KMS-11 (cell line): ENCODE measurements around the gene CELF4.

Experiments
- H2AFZ ChIP-seq: fragments of 200-600 bp; sonication (generic); 2 replicates; pipeline ENCODE4 v1.6.1; 2016; ENCODE audit warnings: antibody characterized with exemption, mixed run types, low read depth
- H3K27ac ChIP-seq: fragments of 200-600 bp; sonication (generic); 2 replicates; pipeline ENCODE4 v1.6.1; 2016; ENCODE audit warnings: mild to moderate bottlenecking, mixed run types
- H3K27me3 ChIP-seq: fragments of 200-600 bp; sonication (generic); 2 replicates; pipeline ENCODE4 v1.6.1; 2017; ENCODE audit warnings: mild to moderate bottlenecking, low read depth, mixed run types, moderate library complexity; ENCODE audit not compliant: insufficient read depth
- H3K36me3 ChIP-seq: fragments of 200-600 bp; sonication (generic); 2 replicates; pipeline ENCODE4 v1.6.1; 2017; ENCODE audit warnings: mild to moderate bottlenecking, mixed run types; ENCODE audit not compliant: insufficient read depth
- H3K4me1 ChIP-seq: fragments of 200-600 bp; sonication (generic); 2 replicates; pipeline ENCODE4 v1.6.1; 2016; ENCODE audit warnings: mild to moderate bottlenecking, low read depth, mixed run types; ENCODE audit not compliant: poor library complexity, severe bottlenecking
- H3K4me2 ChIP-seq: fragments of 200-600 bp; sonication (generic); 2 replicates; pipeline ENCODE4 v1.7.0; 2016; ENCODE audit warnings: mild to moderate bottlenecking, mixed run types
- H3K4me3 ChIP-seq: fragments of 200-600 bp; sonication (generic); IDR thresholded peaks from 2 replicates; pipeline ENCODE4 v1.6.1; 2017; ENCODE audit warnings: low read depth, low read length, mixed read lengths; ENCODE audit not compliant: insufficient read depth
- H3K79me2 ChIP-seq: fragments of 200-600 bp; sonication (generic); 2 replicates; pipeline ENCODE4 v1.6.1; 2016; ENCODE audit warnings: low read depth, mixed run types; ENCODE audit not compliant: insufficient read depth
- H3K9ac ChIP-seq: fragments of 200-600 bp; sonication (generic); 2 replicates; pipeline ENCODE4 v1.6.1; 2016; ENCODE audit warnings: mild to moderate bottlenecking, mixed run types
- H4K20me1 ChIP-seq: fragments of 200-600 bp; sonication (generic); 2 replicates; pipeline ENCODE4 v1.6.1; 2016; ENCODE audit warnings: mild to moderate bottlenecking, mixed run types; ENCODE audit not compliant: insufficient read depth
- TF ChIP-seq, protein P1 (sequence below): fragments of 200-600 bp; sonication (generic); conservative IDR thresholded peaks from 2 replicates; pipeline ENCODE4 v1.6.1; 2017; ENCODE audit warnings: low read depth, mild to moderate bottlenecking, antibody characterized with exemption, low read length, moderate library complexity, mixed read lengths

The CELF4 gene

DNA sequence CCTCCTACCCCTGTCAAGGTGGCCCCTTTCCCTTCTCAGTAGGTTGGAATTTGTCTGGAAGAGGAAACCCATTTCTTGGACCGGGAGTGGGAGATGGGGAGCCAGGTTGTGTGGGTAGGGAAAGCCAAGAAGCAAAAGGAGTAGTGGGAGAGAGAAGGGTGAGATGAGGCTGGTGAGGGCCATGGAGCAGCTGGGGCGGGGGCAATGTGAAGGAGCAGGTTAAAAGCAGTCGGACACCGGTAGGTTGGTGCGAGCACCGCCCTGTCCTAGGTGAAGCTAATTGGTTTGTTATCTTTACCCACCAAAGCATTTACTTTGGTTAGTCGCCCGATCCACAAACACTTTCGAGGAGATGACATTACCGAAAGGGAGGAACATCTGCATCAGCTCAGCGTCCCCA, 306.8 kb downstream of the CELF4 start:
- H3K36me3 ChIP-seq: no peaks in the 10 kb centered on the region
- TF ChIP-seq, protein P1, sequence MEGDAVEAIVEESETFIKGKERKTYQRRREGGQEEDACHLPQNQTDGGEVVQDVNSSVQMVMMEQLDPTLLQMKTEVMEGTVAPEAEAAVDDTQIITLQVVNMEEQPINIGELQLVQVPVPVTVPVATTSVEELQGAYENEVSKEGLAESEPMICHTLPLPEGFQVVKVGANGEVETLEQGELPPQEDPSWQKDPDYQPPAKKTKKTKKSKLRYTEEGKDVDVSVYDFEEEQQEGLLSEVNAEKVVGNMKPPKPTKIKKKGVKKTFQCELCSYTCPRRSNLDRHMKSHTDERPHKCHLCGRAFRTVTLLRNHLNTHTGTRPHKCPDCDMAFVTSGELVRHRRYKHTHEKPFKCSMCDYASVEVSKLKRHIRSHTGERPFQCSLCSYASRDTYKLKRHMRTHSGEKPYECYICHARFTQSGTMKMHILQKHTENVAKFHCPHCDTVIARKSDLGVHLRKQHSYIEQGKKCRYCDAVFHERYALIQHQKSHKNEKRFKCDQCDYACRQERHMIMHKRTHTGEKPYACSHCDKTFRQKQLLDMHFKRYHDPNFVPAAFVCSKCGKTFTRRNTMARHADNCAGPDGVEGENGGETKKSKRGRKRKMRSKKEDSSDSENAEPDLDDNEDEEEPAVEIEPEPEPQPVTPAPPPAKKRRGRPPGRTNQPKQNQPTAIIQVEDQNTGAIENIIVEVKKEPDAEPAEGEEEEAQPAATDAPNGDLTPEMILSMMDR: no peak
- no peaks in the 10 kb centered on the region for H3K4me1 ChIP-seq
- H3K27me3 ChIP-seq: no peaks in the 10 kb centered on the region
- H3K4me3 ChIP-seq: no peak overlapping the region
- no peaks in the 10 kb centered on the region for H4K20me1 ChIP-seq
- no peak overlapping the region for H2AFZ ChIP-seq
- H3K4me2 ChIP-seq: no peak overlapping the region
- H3K27ac ChIP-seq: no peak overlapping the region
- no peak overlapping the region for H3K9ac ChIP-seq
- H3K79me2 ChIP-seq: no peaks in the 10 kb centered on the region

DNA sequence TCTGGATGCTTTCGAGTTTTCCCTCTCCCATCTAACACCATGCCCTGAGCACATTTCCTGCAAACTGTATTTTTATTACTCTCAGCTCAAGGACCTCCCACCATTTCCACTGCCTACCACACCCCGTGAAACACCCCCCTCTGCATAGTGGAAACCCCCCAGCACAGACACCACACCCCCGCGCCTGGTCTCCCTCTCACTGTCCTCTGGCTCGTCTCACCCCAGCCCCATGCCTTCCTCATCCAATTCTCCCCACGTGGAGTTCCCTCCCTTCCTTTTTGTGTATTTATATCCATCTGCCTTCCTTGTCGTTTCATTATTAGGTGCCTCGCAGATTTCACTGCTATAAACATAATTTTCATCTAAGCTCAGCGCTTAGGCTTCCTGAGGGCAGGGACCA, 307.5 kb downstream of the CELF4 start:
- no peaks in the 10 kb centered on the region for H4K20me1 ChIP-seq
- H3K27ac ChIP-seq: no peak overlapping the region
- TF ChIP-seq, protein P1: no peak
- no peak overlapping the region for H3K9ac ChIP-seq
- no peaks in the 10 kb centered on the region for H3K27me3 ChIP-seq
- no peaks in the 10 kb centered on the region for H3K36me3 ChIP-seq
- H3K4me2 ChIP-seq: no peak overlapping the region
- no peak overlapping the region for H2AFZ ChIP-seq
- no peaks in the 10 kb centered on the region for H3K79me2 ChIP-seq
- H3K4me3 ChIP-seq: no peak overlapping the region
- H3K4me1 ChIP-seq: no peaks in the 10 kb centered on the region

DNA sequence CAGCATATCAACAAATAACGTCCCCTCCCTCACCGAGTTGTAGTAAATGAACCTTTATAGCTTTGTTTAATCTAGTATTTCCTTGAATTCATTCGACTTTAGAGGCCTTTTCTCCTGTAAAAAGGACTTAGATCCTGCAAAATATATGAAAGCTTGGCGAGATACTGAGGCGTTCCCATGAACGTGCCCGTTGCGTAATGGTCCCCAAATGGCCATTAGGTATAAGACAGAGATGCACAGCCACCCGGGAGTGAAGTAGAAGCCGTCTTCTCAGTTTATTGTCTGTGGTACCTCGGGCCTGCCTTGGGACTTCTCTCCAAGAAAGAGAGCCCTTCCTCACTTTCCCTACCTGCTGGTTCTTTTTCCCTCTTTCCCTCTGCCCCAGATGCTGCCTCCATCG, 310.6 kb downstream of the CELF4 start:
- no peaks in the 10 kb centered on the region for H3K4me1 ChIP-seq
- peak overlapping the region; percentile 34; the same call in 1 of the 2 replicates for H2AFZ ChIP-seq
- H3K4me3 ChIP-seq: no peak overlapping the region
- no peak overlapping the region for H3K4me2 ChIP-seq
- H3K36me3 ChIP-seq: no peaks in the 10 kb centered on the region
- no peaks in the 10 kb centered on the region for H3K27me3 ChIP-seq
- TF ChIP-seq, protein P1: no peak
- no peaks in the 10 kb centered on the region for H4K20me1 ChIP-seq
- no peak overlapping the region for H3K27ac ChIP-seq
- H3K9ac ChIP-seq: no peak overlapping the region
- H3K79me2 ChIP-seq: no peaks in the 10 kb centered on the region

DNA sequence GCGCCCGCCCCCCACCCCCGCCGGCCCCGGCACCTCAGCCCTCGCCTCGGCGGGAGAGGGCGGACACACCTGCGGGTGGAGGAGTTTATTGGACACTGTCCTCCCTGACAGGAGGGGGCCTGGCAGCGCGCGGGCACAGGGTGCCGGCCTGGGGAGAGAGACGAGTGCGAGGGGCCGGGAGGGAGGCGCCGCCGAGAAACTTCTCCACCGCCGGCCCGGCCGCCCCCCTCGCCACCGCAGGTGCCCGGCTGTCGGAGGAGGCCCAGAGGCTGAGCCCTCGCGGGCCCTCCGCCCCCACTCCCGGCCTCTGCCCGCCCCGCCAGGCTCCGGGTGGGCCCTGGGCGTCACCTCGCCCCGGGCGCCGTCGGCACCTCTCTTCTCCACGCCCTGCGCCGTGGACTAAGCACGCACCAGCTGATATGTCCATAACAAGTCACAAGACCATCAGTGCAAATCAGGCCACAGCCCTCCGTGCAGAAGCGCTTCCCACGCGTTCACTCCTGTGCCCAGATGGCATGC, 311.3 kb downstream of the CELF4 start:
- H4K20me1 ChIP-seq: no peaks in the 10 kb centered on the region
- H3K4me3 ChIP-seq: no peak overlapping the region
- H2AFZ ChIP-seq: peak overlapping the region; percentile 34; the same call in 1 of the 2 replicates
- H3K9ac ChIP-seq: no peak overlapping the region
- H3K79me2 ChIP-seq: no peaks in the 10 kb centered on the region
- peak overlapping the region; percentile 9; the same call in 1 of the 2 replicates for H3K4me2 ChIP-seq
- H3K36me3 ChIP-seq: no peaks in the 10 kb centered on the region
- H3K4me1 ChIP-seq: no peaks in the 10 kb centered on the region
- no peaks in the 10 kb centered on the region for H3K27me3 ChIP-seq
- TF ChIP-seq, protein P1: no peak
- H3K27ac ChIP-seq: no peak overlapping the region
